Measurements from ENCODE around the gene ST6GAL2. TPM values are rescaled to one million over a fixed set of nuclear protein-coding genes. Genes with fewer than 3 reads are reported as not detected.

The ST6GAL2 gene
- total RNA-seq, 1 experiment from 2014 or later: 11.4 TPM

GRCh38 chr2:106845716-106846115 lies 40.3 kb downstream of the ST6GAL2 start:
- Histone ChIP-seq H3K9ac (ENCODE audit: low read length) (no peak overlapping the region), H3K9me2 (replicated peaks; ENCODE audit: low read length) (no peaks in the 10 kb centered on the region), H3K4me1 (ENCODE audit: insufficient read depth, low read length) (no peaks in the 10 kb centered on the region), H3K27me3 (ENCODE audit: low read length) (no peaks in the 10 kb centered on the region), H2AFZ (ENCODE audit: low read length) (no peak overlapping the region), H3K9me3 (ENCODE audit: low read length) (no peaks in the 10 kb centered on the region), H3K4me2 (ENCODE audit: low read length) (no peak overlapping the region), H4K20me1 (ENCODE audit: low read length) (no peaks in the 10 kb centered on the region), H3K79me2 (ENCODE audit: low read length) (no peaks in the 10 kb centered on the region), H3K4me3 (ENCODE audit: low read length) (no peak overlapping the region), H3K27ac (ENCODE audit: low read length) (no peak overlapping the region), H3F3A (ENCODE audit: low read length, unreplicated experiment) (no peaks in the 10 kb centered on the region), H3K36me3 (ENCODE audit: low read depth, low read length) (no peaks in the 10 kb centered on the region)
- ATAC-seq (no peak), DNase-seq (no peak)
- ChIA-PET CTCF (no interaction called here), POLR2A (ENCODE audit: unreplicated experiment) (no interaction called here)
- no TSS peak for BruUV-seq (replicated peaks)
- intact Hi-C loops (cut with micrococcal nuclease): no loop called here
- TF ChIP-seq, protein P1, sequence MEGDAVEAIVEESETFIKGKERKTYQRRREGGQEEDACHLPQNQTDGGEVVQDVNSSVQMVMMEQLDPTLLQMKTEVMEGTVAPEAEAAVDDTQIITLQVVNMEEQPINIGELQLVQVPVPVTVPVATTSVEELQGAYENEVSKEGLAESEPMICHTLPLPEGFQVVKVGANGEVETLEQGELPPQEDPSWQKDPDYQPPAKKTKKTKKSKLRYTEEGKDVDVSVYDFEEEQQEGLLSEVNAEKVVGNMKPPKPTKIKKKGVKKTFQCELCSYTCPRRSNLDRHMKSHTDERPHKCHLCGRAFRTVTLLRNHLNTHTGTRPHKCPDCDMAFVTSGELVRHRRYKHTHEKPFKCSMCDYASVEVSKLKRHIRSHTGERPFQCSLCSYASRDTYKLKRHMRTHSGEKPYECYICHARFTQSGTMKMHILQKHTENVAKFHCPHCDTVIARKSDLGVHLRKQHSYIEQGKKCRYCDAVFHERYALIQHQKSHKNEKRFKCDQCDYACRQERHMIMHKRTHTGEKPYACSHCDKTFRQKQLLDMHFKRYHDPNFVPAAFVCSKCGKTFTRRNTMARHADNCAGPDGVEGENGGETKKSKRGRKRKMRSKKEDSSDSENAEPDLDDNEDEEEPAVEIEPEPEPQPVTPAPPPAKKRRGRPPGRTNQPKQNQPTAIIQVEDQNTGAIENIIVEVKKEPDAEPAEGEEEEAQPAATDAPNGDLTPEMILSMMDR (conservative IDR thresholded peaks at IDR 0.05; ENCODE audit: low read depth, low read length): no peak
- TF ChIP-seq EZH2 (IDR thresholded peaks at IDR 0.05; ENCODE audit: low read length, unreplicated experiment) (no peak), EZH2phosphoT487 (IDR thresholded peaks at IDR 0.05; ENCODE audit: borderline replicate concordance, low read length) (no peak)

DNA sequence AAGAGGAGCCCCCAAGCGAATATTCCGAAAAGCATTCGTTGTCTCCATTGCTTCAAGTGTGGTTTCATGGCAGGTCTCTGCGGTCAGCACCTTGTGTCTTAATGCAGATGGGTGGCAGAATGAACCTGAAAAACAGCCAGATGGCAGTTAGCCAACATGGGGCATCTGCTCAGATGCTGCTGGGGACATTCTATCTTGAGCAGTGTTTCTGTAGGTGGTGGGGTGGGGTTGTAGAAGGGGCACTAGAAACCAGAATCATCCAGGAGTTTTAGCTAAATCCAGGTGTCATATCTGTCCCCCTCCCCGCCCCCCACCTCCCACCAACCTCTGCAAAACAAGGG lies 42.1 kb downstream of the ST6GAL2 start:
- Histone ChIP-seq H3K4me2 (ENCODE audit: low read length) (no peak overlapping the region), H3F3A (ENCODE audit: low read length, unreplicated experiment) (no peaks in the 10 kb centered on the region), H3K79me2 (ENCODE audit: low read length) (no peaks in the 10 kb centered on the region), H3K27ac (ENCODE audit: low read length) (no peak overlapping the region), H4K20me1 (ENCODE audit: low read length) (no peaks in the 10 kb centered on the region), H3K36me3 (ENCODE audit: low read depth, low read length) (no peaks in the 10 kb centered on the region), H3K4me3 (ENCODE audit: low read length) (no peak overlapping the region), H3K4me1 (ENCODE audit: insufficient read depth, low read length) (no peaks in the 10 kb centered on the region), H3K9me3 (ENCODE audit: low read length) (no peaks in the 10 kb centered on the region), H2AFZ (ENCODE audit: low read length) (no peak overlapping the region), H3K27me3 (ENCODE audit: low read length) (no peaks in the 10 kb centered on the region), H3K9me2 (replicated peaks; ENCODE audit: low read length) (no peaks in the 10 kb centered on the region), H3K9ac (ENCODE audit: low read length) (no peak overlapping the region)
- intact Hi-C loops (cut with micrococcal nuclease): no loop called here
- POLR2A ChIA-PET (ENCODE audit: unreplicated experiment): no interaction called here
- no peak for ATAC-seq
- no TSS peak for BruUV-seq (replicated peaks)
- no peak for TF ChIP-seq EZH2phosphoT487 (IDR thresholded peaks at IDR 0.05; ENCODE audit: borderline replicate concordance, low read length)
- TF ChIP-seq, protein P1 (conservative IDR thresholded peaks at IDR 0.05; ENCODE audit: low read depth, low read length): no peak
- no peak for TF ChIP-seq EZH2 (IDR thresholded peaks at IDR 0.05; ENCODE audit: low read length, unreplicated experiment)
- CTCF ChIA-PET: no interaction called here
- DNase-seq: no peak

GRCh38 chr2:106843001-106843909 lies 42.7 kb downstream of the ST6GAL2 start:
- intact Hi-C loops (cut with micrococcal nuclease): no loop called here
- H3K79me2 ChIP-seq (ENCODE audit: low read length): no peaks in the 10 kb centered on the region
- CTCF ChIA-PET: no interaction called here

More at GRCh38 chr2:106843001-106843909, 42.7 kb downstream of the ST6GAL2 start:
- H4K20me1 ChIP-seq (ENCODE audit: low read length): no peaks in the 10 kb centered on the region
- H3K27me3 ChIP-seq (ENCODE audit: low read length): no peaks in the 10 kb centered on the region
- H3K27ac ChIP-seq (ENCODE audit: low read length): no peak overlapping the region
- H3K9ac ChIP-seq (ENCODE audit: low read length): no peak overlapping the region
- H3K4me1 ChIP-seq (ENCODE audit: insufficient read depth, low read length): no peaks in the 10 kb centered on the region
- no peak overlapping the region for H3K4me2 ChIP-seq (ENCODE audit: low read length)
- ATAC-seq (no peak), DNase-seq (no peak)
- H3K4me3 ChIP-seq (ENCODE audit: low read length): no peak overlapping the region
- no peaks in the 10 kb centered on the region for H3K36me3 ChIP-seq (ENCODE audit: low read depth, low read length)
- TF ChIP-seq EZH2 (IDR thresholded peaks at IDR 0.05; ENCODE audit: low read length, unreplicated experiment) (no peak), EZH2phosphoT487 (IDR thresholded peaks at IDR 0.05; ENCODE audit: borderline replicate concordance, low read length) (no peak)
- TF ChIP-seq, protein P1 (conservative IDR thresholded peaks at IDR 0.05; ENCODE audit: low read depth, low read length): no peak
- BruUV-seq (replicated peaks): no TSS peak
- no peaks in the 10 kb centered on the region for H3F3A ChIP-seq (ENCODE audit: low read length, unreplicated experiment)
- no peaks in the 10 kb centered on the region for H3K9me3 ChIP-seq (ENCODE audit: low read length)
- H2AFZ ChIP-seq (ENCODE audit: low read length): no peak overlapping the region
- POLR2A ChIA-PET (ENCODE audit: unreplicated experiment): no interaction called here
- H3K9me2 ChIP-seq (replicated peaks; ENCODE audit: low read length): no peaks in the 10 kb centered on the region

All from PC-3 (cell line).